NCI-H460 (cell line): ENCODE results near the gene ZNF277. TPM values are rescaled to one million over a fixed set of nuclear protein-coding genes. Genes with fewer than 3 reads are reported as not detected.

ENCODE experiments used
- DNase-seq: peaks from one replicate; pipeline ENCODE4 v3.0.0-alpha.2; 2016; ENCODE audit warnings: low read depth; ENCODE audit errors: extremely low read depth
- total RNA-seq: library from RNA; depleted of rRNA; stranded (reverse); fragments of >200 nt; shearing (Covaris generic); gene quantifications from 2 replicates; pipeline ENCODE4 v1.2.3, GENCODE V29; 2014

ZNF277 gene
- total RNA-seq, 1 experiment from 2014 or later: 40.1 TPM

DNA sequence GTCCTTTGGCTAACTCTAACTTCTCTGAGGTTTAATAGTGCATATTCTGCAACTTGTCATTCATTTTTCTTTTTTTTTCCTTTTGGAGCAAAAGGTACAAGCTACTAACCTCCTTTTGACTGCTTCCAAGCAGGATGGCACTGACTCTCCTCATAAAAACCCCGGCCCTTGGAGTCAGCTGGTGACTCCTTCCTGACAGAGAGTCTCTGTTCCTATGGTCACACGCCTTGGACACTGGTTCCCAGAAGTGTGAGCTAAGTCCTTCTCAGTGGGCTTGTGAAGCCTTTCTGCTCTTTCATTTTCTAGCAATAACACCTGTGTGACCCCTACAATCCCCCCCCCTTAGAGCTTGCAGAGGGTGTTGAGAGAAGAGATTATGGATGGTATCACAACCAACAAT, 22.0 kb upstream of the ZNF277 start:
- DNase-seq: no peak

DNA sequence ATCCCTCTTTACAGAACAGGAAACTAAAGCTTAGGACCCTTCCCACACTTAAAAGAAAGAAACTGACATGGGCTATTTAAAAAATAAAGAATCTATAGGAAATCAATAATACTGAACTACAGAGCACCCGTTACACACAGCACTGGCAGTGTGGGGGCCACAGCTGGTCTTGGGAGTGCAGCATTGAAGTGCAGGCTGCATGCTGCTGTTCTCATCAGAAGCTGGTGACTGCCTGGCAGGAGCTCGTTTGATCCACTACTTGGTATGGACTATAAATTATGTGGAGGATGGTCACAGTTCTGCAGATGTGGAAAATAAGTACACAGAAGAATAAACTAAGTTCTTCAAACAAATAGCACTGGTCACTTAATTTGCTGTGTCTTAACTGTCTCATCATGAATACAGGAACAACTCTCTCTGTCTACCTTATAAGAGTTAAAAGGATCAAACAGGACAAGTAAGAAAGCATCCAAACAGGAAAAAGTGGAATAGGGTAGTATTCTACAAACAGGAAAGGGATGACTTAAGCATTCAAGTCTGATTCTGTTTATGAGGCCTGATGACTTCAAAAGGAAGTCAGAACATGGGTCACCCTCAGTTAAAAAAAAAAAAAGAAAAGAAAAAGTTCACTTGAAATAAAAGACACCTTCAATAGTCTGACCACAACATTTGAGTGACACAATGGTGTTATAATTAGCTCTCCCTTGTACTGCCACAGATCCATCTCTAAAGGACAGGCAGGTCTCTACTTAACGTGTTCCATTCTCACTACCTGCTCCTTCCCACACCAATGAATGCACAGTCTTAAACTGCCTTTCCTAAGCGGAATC, 21.3 kb upstream of the ZNF277 start:
- no peak for DNase-seq

DNA sequence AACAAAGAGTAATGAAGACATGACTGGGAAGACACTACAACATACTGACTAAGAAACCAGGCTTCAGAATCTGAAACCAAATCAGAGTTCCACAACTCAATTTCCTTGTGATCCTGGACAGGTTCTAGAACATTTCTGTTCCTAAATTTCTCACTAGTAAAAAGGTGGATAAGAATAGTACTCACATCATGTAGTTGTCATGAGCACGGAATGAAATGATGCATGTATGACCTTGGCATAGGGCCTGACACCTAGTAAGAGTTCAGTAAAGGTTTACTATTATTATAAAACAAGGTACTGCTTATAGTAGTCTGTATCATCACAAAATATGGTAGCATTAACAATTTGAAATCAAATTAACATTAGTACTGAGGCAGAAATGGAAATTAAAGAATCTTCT, 20.2 kb upstream of the ZNF277 start:
- no peak for DNase-seq

DNA sequence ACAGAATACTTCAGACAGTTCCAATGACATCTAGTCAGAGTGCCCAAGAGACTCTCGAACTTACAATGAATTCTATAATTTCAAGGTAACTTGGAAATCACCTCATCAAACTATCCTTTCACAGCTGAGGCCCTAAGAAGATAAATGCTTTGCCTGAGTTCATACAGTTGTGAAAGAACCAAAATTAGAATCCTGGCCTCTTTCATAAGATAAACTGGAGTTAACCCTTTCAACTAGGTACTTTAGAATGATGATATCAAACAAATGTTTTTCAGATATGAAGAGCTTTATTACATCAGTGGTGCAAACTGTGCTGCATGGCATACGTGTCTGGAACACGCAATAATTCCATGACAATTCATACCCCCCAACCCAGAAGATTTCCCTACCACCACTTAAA, 18.2 kb upstream of the ZNF277 start:
- DNase-seq: no peak

DNA sequence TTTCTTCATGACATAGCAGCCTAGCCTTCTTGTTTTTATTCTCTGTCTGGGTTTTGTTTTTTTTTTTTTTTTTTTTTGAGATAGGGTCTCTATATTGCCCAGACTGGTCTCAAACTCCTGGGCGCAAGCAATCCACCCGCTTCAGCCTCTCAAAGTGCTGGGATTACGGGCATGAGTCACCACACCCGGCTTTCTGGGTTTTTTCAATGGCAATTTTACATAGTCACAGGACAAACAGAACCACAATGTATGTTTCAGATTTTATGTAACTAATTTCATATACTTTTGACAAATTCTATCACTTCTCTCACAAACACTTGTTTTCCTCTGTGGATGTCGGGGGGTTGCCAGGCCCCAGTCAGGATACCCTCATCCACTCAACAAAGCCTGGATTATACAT, 16.8 kb upstream of the ZNF277 start:
- DNase-seq: no peak

DNA sequence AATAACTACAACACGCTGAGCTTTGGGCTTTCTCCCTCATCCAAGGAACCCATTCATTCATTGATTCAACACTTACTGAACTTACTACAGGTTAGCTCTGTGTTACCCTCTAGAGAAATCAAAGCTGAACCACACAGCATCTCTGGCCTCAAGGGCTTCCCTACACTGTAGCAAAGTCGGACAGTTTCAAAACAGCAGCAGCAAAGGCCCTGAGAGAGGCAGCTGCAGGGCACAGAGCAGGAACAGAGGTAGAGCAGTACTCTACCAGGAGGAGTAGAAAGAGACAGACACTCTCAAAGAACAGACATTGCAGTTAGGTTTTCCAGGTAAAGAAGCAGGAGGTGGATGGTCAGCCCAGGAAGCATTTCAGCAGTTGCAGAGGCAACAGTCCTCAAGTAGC, 16.4 kb upstream of the ZNF277 start:
- no peak for DNase-seq

DNA sequence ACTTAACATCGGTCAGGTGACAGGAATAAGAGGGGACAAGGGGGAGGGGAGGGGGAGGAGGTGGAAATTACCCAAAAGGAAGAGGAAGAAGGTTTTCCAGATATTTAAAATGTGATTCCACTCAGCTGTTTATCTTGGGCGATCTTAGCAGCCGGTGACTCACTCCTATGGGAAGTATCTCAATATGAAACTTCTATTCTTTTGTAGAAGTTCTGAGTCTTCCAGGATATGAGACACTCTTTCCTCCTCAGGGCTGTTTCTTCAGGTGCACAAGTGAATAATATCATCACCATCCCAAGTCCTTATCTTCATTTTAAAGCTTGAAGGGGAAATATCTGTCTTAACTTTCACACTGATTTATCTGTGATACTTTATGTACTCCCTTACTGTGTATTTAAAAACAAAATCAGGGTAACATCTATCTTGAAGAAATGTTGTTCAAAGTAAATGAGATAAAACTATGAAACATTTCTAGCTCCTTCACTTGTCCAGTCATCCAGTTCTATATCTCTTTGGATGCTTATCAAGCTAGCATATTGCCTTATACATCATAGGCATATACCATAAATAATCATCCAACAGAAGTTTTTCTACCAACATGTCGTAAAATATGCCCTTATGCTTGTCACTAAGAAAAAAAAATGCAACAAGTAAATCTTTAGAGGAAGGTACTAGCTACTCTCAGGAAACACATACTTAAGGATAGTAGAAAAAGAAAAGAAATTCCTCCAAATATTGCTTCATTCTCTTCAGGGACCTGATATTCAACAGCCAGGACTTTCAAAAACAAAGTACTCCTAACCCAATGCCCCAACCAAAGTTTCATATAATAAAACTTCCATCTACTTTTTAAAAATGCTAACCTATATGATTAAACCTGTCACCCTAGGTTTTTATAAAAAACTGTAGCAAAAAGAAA, 14.0 kb upstream of the ZNF277 start:
- DNase-seq: no peak

DNA sequence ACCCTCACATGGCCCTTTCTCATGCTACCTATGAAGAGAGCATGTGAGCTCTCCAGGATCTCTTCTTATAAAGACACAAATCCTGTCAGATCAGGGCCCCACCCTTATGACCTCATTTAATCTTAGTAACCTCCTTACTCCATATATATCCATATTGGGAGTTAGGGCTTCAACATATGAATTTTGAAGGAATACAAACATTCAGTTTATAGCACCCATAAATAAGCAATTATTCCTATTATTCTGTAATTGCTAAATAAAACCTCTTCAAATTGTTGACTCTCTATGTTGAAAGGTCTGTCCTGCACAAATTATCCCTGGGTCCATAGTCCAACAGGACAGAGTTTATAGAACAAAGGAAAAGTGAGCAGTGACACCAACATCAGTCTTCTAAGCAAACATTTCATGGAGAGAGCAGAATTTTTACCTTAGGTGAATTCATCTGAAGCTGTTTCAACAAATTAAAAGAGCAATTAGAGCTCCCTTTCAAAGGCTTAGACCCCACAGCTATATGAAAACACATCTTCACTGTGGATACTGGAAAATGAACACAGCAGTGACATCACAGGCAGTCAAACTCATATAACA, 12.5 kb upstream of the ZNF277 start:
- no peak for DNase-seq

DNA sequence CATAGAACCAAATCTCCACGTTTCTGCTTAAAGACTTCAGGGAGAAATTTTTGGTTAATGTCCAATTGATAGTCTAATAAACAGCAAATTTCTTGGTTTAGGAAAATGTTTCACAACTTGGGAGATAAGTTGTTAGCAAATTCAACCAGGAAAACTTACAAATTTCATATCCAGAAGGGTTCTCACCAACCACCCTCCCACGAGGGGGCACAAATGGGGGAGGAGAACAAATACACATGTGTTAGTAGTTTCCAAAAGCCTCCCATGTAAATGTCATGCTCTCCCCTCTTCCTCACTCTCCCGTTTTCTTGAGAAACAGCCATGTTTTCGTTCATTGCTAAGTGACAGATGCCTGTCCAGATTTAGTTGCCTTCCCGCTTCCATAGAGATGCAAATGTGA, 10.8 kb upstream of the ZNF277 start:
- no peak for DNase-seq

DNA sequence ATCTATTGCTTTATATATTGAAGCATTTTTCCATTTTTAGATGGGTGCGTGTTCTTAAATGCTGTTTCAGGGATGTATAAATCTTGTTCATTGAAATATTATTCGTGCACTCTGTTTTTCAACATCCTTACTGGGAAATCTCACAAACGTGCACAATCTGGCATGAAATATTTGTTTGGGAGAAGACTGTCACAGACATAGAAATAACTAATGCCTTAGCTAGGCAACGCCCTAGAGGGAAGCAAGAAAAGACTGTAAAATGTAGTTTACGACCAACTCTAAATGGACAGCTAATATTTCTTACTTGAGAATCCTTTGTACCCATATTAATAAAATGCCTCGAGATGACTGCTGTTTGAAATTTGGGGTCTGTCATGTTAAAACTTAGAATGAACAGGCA, 9.2 kb upstream of the ZNF277 start:
- DNase-seq: no peak

DNA sequence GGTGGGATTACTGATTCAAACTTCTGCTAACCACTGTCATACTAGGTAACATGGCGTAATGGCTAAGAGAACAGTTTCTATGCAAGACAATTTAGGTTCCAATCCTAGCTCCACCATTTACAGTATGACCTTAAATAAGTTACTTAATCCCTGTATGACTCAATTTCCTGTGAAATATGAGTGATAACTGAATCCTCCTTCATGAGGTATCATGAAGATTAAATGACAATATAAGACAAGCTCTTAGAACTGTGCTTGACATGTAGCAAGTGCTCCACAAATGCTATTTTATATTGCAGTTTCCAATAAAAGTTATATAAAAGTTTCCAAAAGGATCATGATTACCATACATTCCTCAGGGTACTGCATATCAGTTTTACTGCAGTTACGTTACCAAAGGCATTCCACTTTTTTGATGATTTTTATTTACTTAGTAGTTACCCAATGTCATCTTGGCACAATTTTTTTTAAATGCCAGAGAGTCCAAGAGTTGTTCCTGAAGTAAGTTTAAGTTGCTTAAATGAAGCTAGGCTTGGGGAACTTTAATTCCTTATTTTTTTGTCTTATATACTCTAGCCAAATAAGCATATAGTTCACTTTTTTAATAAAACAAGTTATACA, 7.3 kb upstream of the ZNF277 start:
- no peak for DNase-seq

DNA sequence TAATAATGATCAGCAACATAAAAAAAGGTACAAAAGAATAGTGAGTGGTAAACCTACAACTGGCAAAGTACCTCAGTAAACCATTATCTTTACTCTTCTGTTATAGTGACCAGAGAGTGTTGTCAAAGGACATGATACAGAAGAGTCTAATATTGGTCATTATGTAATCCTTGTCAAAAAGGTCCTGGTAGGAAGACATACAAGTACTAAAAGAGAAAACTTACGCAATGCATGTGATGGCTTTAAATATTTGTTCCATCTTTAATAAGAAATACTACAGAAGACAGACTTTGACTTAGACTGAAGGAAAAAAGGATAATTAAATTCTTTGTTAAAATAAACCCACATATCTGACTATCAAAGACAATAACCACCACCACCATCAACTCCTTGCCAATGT, 6.8 kb upstream of the ZNF277 start:
- DNase-seq: no peak

DNA sequence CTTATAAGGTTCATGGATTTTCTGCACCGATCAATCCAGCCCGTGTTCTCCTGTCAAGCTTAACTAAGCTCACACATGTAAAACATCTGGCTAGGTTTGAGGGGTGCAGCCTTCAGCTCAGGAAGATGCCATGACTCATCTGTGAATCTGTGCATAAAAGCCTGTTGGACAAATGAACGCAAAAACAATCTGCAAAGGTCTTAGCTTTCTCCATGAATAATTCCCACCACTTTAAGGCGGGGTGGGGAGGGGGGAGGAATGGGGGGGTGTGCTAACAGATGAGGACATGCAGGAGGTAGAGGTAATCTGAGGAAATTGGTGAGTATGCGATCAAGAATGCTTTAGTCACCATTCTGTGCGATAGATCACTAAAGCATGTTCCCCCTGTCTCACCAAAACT, 5.1 kb upstream of the ZNF277 start:
- no peak for DNase-seq

DNA sequence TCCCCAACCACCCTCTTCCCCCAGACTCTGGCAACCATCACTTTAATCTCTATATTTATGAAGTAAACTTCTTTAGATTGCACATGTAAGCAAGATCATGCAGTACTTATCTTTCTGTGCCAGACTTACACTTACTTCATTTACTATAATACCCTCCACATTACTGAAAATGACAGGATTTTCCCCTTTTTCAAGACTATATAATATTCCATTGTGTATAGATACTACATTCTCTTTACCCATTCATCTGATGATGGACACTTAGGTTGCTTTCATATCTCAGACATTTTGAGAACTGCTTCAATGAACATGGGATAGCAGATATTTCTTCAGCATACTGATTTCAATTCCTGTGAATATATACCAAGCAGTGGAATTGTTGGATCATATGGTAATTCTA, 4.7 kb upstream of the ZNF277 start:
- DNase-seq: no peak

DNA sequence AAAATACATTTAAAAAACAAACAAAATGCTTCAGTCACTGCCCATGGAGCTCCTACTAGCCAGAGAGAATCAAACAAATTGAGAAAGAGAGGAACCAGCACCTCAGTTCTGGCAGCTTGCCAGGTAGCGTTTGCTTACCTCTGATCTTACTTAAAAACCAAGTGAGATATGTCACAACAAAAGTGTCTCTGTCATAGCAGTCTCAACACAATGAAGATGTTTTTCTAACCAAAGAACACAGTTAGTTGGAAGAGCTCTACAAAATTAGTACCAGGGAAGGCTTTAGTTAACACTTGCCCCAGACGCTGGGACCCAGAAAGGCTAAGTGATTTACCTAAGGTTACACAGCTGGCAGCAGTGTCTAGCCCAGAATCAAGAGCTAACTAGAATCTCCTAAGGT, 3.7 kb upstream of the ZNF277 start:
- DNase-seq: no peak

DNA sequence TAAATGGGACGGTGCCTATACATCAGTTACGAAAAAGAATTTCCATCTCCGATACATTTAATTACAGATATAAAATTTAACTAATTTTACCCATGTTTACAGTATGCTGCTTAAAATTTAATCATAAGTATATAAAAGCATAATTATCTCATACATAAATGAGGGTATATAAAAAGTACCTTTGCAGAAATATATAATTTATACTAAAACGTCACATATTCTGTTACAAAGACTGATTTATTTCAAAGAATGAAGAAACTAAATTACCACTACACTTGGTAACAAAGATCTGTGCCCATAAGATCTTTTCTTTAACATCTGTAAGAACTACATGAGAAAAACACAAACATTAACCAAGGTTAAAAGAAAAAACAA, 3.1 kb upstream of the ZNF277 start:
- DNase-seq: no peak

DNA sequence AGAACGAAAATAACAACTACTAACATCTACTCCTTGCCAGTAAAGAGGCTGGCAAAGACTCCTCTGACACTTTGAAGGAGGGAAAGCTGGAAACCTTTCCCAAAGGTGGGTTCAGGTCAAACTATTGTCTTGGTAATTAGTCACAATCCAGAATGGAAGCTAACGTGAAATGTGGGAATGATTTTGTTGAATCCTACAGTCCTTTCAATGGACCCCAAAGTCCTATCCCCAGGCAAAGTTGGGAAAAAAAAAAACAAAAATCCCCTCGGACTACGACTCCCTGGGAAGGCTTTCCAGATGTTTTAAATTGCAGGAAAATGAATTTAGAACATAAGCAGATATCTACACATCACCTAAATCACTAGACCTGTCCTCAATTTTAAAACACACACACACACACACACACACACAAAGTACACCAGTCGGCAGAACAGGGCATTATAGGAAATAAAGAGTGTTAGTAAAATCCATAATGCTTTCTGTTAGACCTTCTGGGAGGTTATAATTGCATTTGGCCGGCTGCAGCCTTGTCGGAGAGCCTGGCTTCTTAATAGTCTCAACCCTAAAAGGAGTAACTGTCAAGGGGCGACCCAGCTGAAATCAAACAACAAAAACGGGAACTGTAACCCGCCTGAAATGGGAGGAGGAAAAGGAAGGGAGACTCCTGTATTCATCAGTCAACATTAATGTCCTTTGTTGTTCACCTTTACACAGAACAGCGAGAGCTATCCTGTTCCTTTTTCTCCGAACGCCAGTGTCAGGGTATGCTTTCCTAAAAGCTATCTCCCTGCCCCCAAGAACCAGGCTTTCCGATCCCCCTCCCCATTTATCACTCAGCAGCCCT, 1.8 kb upstream of the ZNF277 start:
- no peak for DNase-seq

DNA sequence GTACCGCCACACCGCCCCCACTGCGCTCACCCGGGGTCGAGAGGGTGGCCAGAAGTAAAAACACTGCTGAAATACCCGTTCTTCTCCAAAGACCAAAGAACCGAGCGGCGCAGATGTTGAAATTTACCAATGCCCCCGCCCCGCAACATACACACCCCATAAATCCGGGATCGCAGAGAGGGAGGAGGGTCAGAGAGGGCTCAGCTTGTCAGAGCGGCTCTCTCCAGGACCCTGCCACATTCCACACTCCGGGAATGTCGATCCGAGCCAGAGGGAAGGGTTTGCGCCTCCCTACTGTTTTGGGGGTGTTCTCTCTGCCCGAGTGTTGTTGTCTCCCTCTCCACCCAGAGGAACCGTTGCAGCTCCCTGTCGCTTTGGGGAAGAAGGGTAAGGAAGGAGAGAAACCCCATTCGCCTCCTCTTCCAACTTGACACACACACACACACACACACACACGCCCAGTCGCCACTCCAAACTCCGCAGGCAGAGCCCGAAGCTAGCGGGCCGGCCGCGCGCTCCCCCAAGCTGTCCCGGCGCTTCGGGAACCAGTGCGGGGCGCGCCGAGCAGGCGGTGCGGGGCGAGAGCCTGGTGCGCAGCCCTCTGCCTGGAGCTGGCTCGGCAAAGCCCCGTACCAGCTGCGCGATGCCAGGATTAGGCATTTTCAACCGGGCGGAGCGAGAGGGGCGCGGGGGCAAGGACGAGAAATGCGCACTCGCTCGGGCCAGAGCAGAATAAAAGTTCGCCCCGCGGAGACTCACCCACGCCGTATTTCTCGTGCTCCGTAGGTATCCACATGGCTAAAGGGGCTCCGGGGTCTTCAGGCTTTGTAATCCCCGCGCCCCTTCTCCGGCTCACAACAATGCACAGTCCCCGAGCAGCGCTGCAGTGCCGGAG, 905 bp upstream of the ZNF277 start:
- DNase-seq: no peak

DNA sequence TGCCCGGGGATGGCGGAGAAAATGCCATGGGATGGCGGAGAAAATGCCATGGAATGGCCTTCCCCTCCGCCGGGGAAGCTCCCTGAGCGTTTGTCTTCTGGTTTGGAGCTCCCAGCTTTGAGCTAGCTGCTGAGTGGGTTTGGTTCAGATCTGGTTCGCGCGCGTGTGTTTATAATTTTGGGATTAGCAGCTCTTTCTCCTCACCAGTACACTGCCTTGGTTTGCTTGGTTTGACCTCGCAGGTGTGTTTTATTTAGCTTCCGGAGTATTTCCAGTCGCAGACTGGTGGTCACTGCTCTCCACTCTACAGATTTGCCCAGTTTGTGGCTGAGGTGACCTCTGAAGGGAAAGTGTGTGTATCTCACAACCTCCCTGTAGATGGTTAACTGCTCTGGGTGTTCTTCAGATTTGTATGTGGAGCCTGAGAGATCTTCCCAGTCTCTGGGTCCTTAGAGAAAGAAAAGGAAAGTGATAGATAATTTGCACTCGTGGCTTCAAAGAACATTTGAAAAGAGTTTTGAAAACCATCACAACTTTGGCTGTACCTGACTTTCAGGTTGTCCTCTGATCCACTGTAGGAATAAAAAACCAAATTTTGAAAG, 597 bp downstream of the ZNF277 start:
- DNase-seq: no peak
